Measurements from ENCODE around the gene CES4A.

- TF ChIP-seq POLR2A (IDR thresholded peaks at IDR 0.05; ENCODE audit: low read length), result no peak
- no peak for TF ChIP-seq GATA1 (IDR thresholded peaks at IDR 0.05; ENCODE audit: low read depth, low read length)
These were observed 48.2 kb upstream of the CES4A start for GRCh38 chr16:66940236-66940635.

All from erythroblast (primary cell).